ENCODE data around the gene PRR5L. TPM values are rescaled to one million over a fixed set of nuclear protein-coding genes. Genes with fewer than 3 reads are reported as not detected.

The PRR5L gene
- total and polyA plus RNA-seq, 9 donors: 5.9 to 56.3 (median 22.1) TPM

DNA sequence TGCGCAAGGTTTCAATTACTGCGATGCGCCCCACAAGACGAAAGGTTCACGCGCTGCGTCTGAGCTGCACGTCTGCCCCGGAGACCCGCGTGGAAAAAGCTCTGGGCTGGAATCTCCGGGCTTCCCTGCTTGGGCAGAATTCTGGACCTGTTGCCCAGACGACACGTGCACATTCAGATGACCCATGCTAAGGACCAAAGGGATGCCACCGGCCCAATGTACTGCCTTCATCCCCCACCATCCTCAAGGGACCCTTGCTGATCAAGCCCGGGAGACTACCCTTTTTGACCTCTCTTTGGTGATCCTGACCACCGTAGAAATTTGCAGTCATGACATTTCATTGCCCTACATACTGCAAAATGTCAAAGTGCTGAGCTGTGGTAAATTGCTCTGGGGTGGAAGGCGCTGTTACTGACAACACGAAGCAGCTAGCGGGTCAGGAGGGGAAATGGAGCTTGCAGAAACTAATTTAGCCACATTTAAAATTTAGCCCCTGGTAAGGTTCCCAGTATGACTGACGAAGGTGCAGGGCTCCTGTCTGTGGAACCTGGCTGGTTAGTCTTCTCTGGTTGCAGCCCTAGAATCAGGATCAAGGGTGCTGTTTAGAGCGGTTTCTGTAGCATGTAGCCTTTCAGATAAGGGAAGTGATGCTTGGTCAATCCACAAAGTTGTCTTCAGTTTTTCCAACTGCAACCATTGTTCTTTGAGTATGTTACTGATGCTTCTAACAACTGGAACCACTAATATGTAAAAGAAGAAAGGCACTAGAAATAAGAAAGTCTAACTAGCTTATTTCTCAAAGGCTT lies 81.9 kb downstream of the PRR5L start:
- TF ChIP-seq POLR2A (IDR thresholded peaks at IDR 0.05): no peak
- TF ChIP-seq, protein P1, sequence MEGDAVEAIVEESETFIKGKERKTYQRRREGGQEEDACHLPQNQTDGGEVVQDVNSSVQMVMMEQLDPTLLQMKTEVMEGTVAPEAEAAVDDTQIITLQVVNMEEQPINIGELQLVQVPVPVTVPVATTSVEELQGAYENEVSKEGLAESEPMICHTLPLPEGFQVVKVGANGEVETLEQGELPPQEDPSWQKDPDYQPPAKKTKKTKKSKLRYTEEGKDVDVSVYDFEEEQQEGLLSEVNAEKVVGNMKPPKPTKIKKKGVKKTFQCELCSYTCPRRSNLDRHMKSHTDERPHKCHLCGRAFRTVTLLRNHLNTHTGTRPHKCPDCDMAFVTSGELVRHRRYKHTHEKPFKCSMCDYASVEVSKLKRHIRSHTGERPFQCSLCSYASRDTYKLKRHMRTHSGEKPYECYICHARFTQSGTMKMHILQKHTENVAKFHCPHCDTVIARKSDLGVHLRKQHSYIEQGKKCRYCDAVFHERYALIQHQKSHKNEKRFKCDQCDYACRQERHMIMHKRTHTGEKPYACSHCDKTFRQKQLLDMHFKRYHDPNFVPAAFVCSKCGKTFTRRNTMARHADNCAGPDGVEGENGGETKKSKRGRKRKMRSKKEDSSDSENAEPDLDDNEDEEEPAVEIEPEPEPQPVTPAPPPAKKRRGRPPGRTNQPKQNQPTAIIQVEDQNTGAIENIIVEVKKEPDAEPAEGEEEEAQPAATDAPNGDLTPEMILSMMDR (IDR thresholded peaks at IDR 0.05): no peak
- no peak for TF ChIP-seq EP300 (IDR thresholded peaks at IDR 0.05)
- DNase-seq: no peak
- H3K9me3 ChIP-seq: no peaks in the 10 kb centered on the region
- no peaks in the 10 kb centered on the region for H3K27me3 ChIP-seq
- peak overlapping the region; percentile 54 for H3K4me3 ChIP-seq
- intact Hi-C loops (cut with DNase I): loop anchor here in 1 of 4 donors (10.0 kb wide), 1 partner anchor 77 kb away; no protein-coding TSS in a partner anchor
- no peaks in the 10 kb centered on the region for H3K36me3 ChIP-seq
- H3K27ac ChIP-seq: peak overlapping the region in 1 of 2 donors; percentile 23
- peaks cover 3% of the 10 kb centered on the region for H3K4me1 ChIP-seq (ENCODE audit: insufficient read depth)
- WGBS, 3 donors: 6 to 16% (median 8%) methylated on average over 22 of the region's 22 CpGs

DNA sequence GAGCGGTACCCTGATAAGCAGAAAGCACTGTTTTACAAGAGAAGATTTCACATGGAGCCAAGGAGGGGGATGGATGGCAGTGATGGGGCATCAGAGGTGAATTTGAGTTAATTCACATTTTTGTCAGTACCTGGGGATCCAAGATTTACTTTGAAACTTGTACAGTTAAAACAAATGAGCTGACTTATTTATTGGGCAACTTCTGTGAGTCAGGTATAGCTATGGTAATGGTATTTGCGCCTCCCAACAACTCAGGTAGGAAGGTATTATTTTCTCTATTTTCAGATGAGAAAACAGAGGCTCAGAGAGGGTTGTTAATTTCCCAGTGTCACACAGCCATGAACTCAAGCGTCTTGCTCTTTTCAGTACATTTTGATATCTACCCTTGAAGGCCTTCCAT lies 83.6 kb downstream of the PRR5L start:
- Histone ChIP-seq H3K27ac (no peak overlapping the region), H3K9me3 (no peaks in the 10 kb centered on the region), H3K36me3 (no peaks in the 10 kb centered on the region), H3K4me1 (ENCODE audit: insufficient read depth) (peaks cover 3% of the 10 kb centered on the region), H3K27me3 (no peaks in the 10 kb centered on the region), H3K4me3 (no peak overlapping the region)
- intact Hi-C loops (cut with DNase I): loop anchor here in 1 of 4 donors (10.0 kb wide), 1 partner anchor 75 kb away; no protein-coding TSS in a partner anchor
- 90 to 99% (median 92%) methylated on average over 3 of the region's 3 CpGs for WGBS, 3 donors
- no peak for DNase-seq
- no peak for TF ChIP-seq POLR2A (IDR thresholded peaks at IDR 0.05)
- TF ChIP-seq, protein P1 (IDR thresholded peaks at IDR 0.05): no peak

DNA sequence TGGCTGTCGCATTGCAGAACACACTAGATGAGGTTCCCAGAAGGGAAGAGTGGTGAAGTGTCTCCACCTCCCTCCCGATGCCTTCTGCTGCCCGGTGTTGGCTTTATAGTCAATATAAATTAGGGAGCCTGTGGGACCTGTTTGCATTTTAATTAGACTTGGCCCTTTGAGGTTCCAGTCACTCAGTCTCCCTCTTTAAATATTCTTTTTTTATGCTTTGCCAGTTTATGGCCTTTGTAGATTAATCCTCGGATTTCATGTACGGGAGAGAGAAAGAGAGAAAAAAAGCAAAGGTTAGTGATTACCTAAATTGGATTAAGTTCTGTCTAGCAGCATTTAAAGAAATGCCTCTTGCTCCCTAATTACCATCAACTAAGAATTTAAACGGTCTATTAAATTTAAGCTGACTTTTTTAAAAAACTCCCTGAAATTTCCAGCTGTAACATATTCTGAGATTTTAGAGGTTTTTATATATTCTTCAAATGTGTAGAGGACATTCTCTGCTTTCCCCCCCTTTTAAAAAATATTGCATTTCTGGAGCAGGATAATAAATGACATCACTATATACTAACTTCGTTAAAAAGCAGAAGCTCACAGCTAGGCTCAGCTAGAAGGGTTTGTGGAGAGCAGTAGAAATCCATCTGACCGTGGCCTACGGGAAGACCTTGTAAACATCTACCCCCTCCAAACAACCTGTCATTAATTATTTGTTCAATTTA lies 84.4 kb downstream of the PRR5L start:
- Histone ChIP-seq H3K27ac (no peak overlapping the region), H3K4me1 (ENCODE audit: insufficient read depth) (peaks cover 4% of the 10 kb centered on the region), H3K36me3 (no peaks in the 10 kb centered on the region), H3K27me3 (no peaks in the 10 kb centered on the region), H3K4me3 (no peak overlapping the region), H3K9me3 (no peaks in the 10 kb centered on the region)
- intact Hi-C loops (cut with DNase I): no loop called here
- DNase-seq: no peak
- TF ChIP-seq EP300 (IDR thresholded peaks at IDR 0.05): no peak
- TF ChIP-seq, protein P1 (IDR thresholded peaks at IDR 0.05): no peak
- TF ChIP-seq POLR2A (IDR thresholded peaks at IDR 0.05): no peak
- WGBS, 3 donors: 47 to 64% (median 51%) methylated on average over 9 of the region's 9 CpGs

DNA sequence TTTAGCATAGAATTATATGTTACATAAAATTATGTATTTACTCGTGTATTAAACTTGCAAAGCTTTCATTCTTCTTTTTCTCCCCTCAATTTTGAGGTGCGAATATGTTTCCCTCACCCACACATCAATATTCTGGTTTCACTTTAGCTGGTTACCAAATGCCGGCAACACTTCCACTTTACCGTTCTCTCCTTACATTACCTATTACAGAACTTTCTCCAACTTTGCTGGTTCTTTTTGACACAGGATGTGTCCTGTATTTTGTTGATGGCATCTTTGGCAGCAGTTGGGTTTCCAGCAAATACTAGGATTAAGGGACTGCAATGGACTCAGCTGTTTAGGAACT lies 84.9 kb downstream of the PRR5L start:
- TF ChIP-seq EP300 (IDR thresholded peaks at IDR 0.05) (no peak), POLR2A (IDR thresholded peaks at IDR 0.05) (no peak)
- TF ChIP-seq, protein P1 (IDR thresholded peaks at IDR 0.05): no peak
- peaks cover 4% of the 10 kb centered on the region for H3K4me1 ChIP-seq (ENCODE audit: insufficient read depth)
- WGBS, 3 donors: 41 to 76% (median 44%) methylated on average over 4 of the region's 4 CpGs
- no peaks in the 10 kb centered on the region for H3K9me3 ChIP-seq
- no peak overlapping the region for H3K27ac ChIP-seq
- H3K36me3 ChIP-seq: no peaks in the 10 kb centered on the region
- intact Hi-C loops (cut with DNase I): no loop called here
- no peak overlapping the region for H3K4me3 ChIP-seq
- no peaks in the 10 kb centered on the region for H3K27me3 ChIP-seq
- DNase-seq: no peak

Data from ovary (tissue), 9 donors.